Cerebellar cortex (tissue), 1 donor: ENCODE data around the gene WNK3.

Source experiments
- DNase-seq: peaks from one replicate; pipeline ENCODE4 v3.0.0-alpha.2; 2015; ENCODE audit warnings: low spot score

The WNK3 gene

DNA sequence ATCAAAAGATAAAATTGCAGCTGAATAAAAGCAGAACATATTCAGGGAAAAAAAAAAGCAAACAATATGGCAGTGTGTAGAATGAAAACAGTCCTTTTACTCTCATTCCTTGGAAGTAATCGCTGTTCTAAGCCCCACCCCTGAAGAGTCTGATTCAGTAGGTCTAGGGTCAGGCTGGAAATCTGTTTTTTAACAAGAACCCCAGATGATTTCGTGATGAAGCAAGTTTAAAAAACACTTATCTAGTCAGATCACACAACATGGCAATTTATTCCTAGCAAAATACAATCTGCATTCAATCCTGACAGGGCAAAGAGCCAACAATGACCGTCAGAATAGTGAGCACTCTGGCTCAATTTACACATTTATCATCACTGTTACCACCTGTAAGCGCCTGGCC lies 190.9 kb downstream of the WNK3 start:
- DNase-seq: no peak

DNA sequence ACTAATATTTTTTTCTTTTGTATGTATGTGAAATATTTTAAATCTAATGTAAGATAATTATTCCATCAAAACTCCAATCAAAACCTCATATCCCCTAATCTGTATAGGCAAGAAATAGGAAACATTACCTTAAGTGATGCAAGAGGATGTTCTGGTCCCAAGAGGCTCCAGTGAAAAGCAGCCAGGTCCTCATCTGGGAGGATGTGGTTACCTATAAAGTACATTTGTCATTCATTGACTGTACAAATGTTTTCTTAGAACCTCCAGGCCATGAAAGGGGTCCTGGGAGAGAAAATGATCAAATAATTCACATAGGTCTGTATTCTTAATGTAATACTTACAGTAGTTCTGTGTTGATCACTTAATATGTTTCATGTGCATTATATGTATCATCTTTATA lies 200.3 kb downstream of the WNK3 start:
- no peak for DNase-seq
